Lung microvascular endothelial cell (primary cell): Measurements from ENCODE around the gene RAD51AP2. TPM values are rescaled to one million over a fixed set of nuclear protein-coding genes. Genes with fewer than 3 reads are reported as not detected.

Experiments used
- DNase-seq, 2 donors: peaks; one replicate each; pipeline versions ENCODE4 v3.0.0 to v3.0.0-alpha.2; 2010; ENCODE audit warnings: low read depth in 2 of 2
- total RNA-seq: library from RNA; depleted of rRNA; stranded (reverse); fragments of >200 nt; gene quantifications from 2 replicates; pipeline ENCODE4 v1.2.1, GENCODE V29; 2014

The RAD51AP2 gene
- total RNA-seq, 1 donor from 2014 or later: not detected

DNA sequence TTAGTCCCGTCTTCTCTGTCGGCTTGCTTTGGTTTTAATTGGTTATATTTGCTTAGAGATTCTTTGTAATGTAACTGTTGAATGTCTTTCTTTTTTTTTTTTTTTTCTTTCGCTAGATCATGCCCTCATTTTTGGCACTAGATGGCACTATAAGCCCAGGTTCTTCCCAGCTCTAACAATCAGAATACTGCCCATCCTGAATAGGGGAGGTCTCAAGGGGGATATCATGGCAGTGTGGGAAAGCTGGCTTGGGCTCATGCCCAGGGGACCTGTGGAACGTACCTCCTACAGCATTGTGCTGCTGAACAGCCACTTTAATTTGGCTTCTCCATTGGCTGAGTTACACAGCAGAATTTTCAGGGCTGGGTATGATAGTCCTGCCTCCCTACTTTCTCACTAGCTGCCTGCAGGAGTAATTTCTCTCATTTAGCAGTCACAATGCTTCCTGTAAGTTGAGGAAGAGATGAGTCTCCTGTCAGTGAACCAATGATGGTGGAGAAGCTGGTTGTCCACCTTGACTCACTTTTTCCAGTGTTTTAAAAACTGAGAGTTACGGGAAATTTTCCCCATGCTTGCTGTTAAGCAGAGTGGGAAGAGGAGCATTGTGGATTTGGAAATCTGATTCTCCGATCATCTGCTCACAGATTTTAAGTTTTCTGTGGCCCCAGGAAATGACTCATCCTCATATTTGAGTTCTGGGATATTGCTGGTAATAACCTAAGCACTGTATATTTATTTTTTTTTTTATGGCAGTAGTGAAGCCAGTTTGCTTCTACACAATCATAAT is 47.2 kb downstream of the RAD51AP2 start:
- DNase-seq: peak; percentile 31 to 41

DNA sequence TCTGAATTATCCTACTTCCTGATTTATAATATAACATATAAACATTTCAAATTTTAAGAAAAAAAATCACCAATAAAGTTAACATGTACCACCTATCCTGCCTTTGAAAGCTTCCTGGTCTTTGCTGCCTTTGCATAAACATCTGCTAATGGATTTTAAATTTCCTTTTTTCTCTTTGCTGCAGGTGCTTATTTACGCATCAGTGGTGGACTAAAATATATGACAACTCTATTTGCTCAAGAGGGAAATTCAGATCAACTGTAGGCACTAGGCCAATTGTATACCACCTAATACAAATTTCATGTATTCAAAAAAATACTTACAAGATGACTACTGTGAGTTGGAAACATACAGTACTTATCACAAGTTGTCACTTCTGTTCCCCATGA is 57.2 kb downstream of the RAD51AP2 start:
- no peak for DNase-seq

Other genes starting within 250 kb of the RAD51AP2 start
- not detected in 2 replicates for gene VSNL1, start 22.3 kb upstream of the RAD51AP2 start, total RNA-seq
- 10.9 and 12.4 TPM in 2 replicates for gene SMC6, start 235.4 kb upstream of the RAD51AP2 start, total RNA-seq
- gene GEN1, start 235.7 kb upstream of the RAD51AP2 start, total RNA-seq: 3.0 and 4.4 TPM in 2 replicates